Spleen (tissue), 11 donors: ENCODE results near the gene DBNDD1. TPM values are rescaled to one million over a fixed set of nuclear protein-coding genes. Genes with fewer than 3 reads are reported as not detected.
A peak's percentile ranks its signal among the peaks of the same experiment; 100 is the strongest.

Experiments used
- DNase-seq: peaks from one replicate; pipeline ENCODE4 v3.0.0-alpha.2; 2020
- H3K27ac ChIP-seq, 8 donors: fragments of 200-600 bp; sonication (generic) in 7 of 8; 1 replicate in 4 of 8; 2 replicates in 4 of 8; pipeline versions ENCODE4 v1.5.0 to v1.8.0; 2016 to 2021; ENCODE audit warnings: inconsistent platforms in 4 of 8, mild to moderate bottlenecking in 4 of 8, moderate library complexity in 1 of 8
- H3K27me3 ChIP-seq, 7 donors: fragments of 200-600 bp; sonication (generic) in 6 of 7; replicated peaks in 1 of 7; 1 replicate in 4 of 7; 2 replicates in 3 of 7; pipeline versions ENCODE4 v1.5.0 to v1.8.0; 2016 to 2021; ENCODE audit warnings: inconsistent platforms in 3 of 7, mild to moderate bottlenecking in 1 of 7
- H3K36me3 ChIP-seq, 6 donors: fragments of 200-600 bp; sonication (generic) in 5 of 6; 1 replicate in 4 of 6; 2 replicates in 2 of 6; pipeline versions ENCODE4 v1.5.0 to v1.8.0; 2016 to 2021; ENCODE audit warnings: inconsistent platforms in 2 of 6
- H3K4me1 ChIP-seq, 6 donors: fragments of 200-600 bp; sonication (generic) in 5 of 6; 1 replicate in 3 of 6; 2 replicates in 3 of 6; pipeline versions ENCODE4 v1.5.0 to v1.8.0; 2016 to 2021; ENCODE audit warnings: inconsistent platforms in 3 of 6
- H3K4me3 ChIP-seq, 8 donors: fragments of 200-600 bp; sonication (generic) in 7 of 8; 1 replicate in 4 of 8; 2 replicates in 4 of 8; pipeline versions ENCODE4 v1.5.0 to v1.8.0; 2016 to 2021; ENCODE audit warnings: inconsistent platforms in 4 of 8, mild to moderate bottlenecking in 4 of 8, moderate library complexity in 2 of 8
- H3K9me3 ChIP-seq, 8 donors: fragments of 200-600 bp; sonication (generic) in 7 of 8; 1 replicate in 4 of 8; 2 replicates in 4 of 8; pipeline versions ENCODE4 v1.5.0 to v1.8.0; 2016 to 2021; ENCODE audit warnings: inconsistent platforms in 4 of 8
- POLR2A ChIP-seq, 3 donors: fragments of 450-650 bp; IDR thresholded peaks; one replicate each; pipeline ENCODE4 v1.5.1; 2017; ENCODE audit warnings: antibody characterized with exemption in 3 of 3, mild to moderate bottlenecking in 1 of 3
- POLR2AphosphoS5 ChIP-seq, 3 donors: sonication (generic); formaldehyde crosslinking; IDR thresholded peaks; one replicate each; pipeline ENCODE4 v1.5.1; 2017; ENCODE audit warnings: antibody characterized with exemption in 3 of 3
- WGBS, 5 donors: extraction: QIAGEN DNeasy Blood & Tissue Kit in 3 of 5; methylation state at CpG; one replicate each; pipeline versions ENCODE4 v1.1.5 to v1.1.7; 2013 to 2018; 5-methylcytosine and 5-hydroxymethylcytosine counted together
- intact Hi-C: fragments of 100-400 bp; cut with DNase I; formaldehyde crosslinking; loops from one replicate; pipeline ENCODE4 v1.15.0; 2023; ENCODE audit warnings: low total_unique reads
- polyA plus RNA-seq, 3 donors: library from polyadenylated mRNA; stranded (reverse); fragments of 200-250 nt; gene quantifications; one replicate each; pipeline ENCODE4 v1.2.1, GENCODE V29; 2013
- total RNA-seq, 7 donors: library from RNA; depleted of rRNA in 3 of 7; stranded (reverse); fragments of >200 nt in 3 of 7; fragmentation: NEBNext Ultra II Directional in 4 of 7; extraction: Animal tissue kit (Norgen Biotek cat#: 25700) in 4 of 7; gene quantifications; one replicate each; pipeline versions ENCODE4 v1.1.0 to v1.2.1, GENCODE V29; 2016 to 2021
- TF ChIP-seq, protein P1 (sequence below), 11 experiments: fragments of 200-600 bp in 7 of 11; fragments of 450-650 bp in 4 of 11; sonication (generic) in 4 of 11; IDR thresholded peaks in 8 of 11; conservative IDR thresholded peaks in 3 of 11; 1 replicate in 7 of 11; 2 replicates in 4 of 11; pipeline versions ENCODE4 v1.4.0 to v1.8.0; 2016 to 2021; ENCODE audit warnings: antibody characterized with exemption in 11 of 11, inconsistent platforms in 4 of 11, mild to moderate bottlenecking in 1 of 11
- donor health status: healthy with polysubstance abuse.
- donor health status: DM: no; HTN: no; CAD: no; lungs with moderate emphysema.
- donor health status: DM: no; HTN: no; CAD: no.
- donor health status: Bipolar disorder and iron deficiency.
- donor health status: healthy.
- donor health status: DM: no; HTN: no; CAD: no.
- donor health status: DM: yes; HTN: yes; CAD: no.

DBNDD1 gene
- total and polyA plus RNA-seq, 10 donors = 0.66 to 3.7 (median 1.7) TPM

DNA sequence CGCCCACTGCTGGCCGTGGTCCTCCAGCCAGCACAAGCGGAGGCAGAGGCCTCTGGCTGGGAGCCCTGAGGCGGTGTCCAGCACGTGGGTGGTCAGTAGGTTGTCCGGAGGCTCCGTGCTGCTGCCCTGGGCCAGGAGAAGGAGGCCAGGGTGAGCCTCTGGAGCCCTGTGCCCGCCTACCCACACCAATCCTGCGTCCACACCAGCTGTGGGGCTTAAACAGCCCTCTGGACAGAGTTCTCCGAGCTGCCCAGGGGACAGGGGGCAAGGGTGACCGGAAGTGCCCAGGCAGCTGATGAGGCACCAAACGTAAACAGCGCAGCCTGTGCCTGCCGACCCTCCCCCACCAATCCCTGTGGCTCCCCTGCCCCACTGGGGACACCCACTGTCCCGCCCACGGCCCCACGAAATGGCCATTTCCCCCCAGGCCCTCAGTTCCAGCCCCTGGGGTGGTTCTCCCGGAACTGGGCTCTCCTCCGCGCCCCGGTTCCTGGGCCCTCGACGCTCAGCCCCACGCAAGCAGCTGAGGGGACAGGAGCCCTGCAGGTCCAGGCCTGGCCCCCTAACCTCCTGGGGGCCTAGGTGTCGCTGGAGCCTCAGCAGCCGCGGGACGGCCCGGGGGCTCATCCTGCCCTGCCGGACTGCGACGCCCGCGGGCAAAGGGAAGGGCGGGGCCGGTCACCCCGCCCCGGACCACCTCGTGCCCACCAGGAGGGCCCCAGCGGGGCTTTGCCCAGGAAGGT, 27.9 kb upstream of the DBNDD1 start:
- peaks cover 8 to 15% (median 11%) of the 10 kb centered on the region in 6 donors for H3K4me1 ChIP-seq
- intact Hi-C loops = no loop called here
- peaks cover 0 to 22% (median 7%) of the 10 kb centered on the region in 6 donors for H3K36me3 ChIP-seq
- H3K4me3 ChIP-seq = peak overlapping the region in 5 of 8 donors; percentile 22 to 61 (median 32)
- 3 to 7% (median 6%) methylated on average over 26 to 40 of the region's 40 CpGs for WGBS, 5 donors
- peak in 2 of 3 donors; percentile 33 to 40 for TF ChIP-seq POLR2AphosphoS5 (IDR thresholded peaks at IDR 0.05)
- TF ChIP-seq, protein P1, sequence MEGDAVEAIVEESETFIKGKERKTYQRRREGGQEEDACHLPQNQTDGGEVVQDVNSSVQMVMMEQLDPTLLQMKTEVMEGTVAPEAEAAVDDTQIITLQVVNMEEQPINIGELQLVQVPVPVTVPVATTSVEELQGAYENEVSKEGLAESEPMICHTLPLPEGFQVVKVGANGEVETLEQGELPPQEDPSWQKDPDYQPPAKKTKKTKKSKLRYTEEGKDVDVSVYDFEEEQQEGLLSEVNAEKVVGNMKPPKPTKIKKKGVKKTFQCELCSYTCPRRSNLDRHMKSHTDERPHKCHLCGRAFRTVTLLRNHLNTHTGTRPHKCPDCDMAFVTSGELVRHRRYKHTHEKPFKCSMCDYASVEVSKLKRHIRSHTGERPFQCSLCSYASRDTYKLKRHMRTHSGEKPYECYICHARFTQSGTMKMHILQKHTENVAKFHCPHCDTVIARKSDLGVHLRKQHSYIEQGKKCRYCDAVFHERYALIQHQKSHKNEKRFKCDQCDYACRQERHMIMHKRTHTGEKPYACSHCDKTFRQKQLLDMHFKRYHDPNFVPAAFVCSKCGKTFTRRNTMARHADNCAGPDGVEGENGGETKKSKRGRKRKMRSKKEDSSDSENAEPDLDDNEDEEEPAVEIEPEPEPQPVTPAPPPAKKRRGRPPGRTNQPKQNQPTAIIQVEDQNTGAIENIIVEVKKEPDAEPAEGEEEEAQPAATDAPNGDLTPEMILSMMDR (IDR thresholded peaks at IDR 0.05 in 8 of 11, conservative IDR thresholded peaks at IDR 0.05 in 3 of 11) = no peak
- peak overlapping the region in 1 of 8 donors; percentile 17 for H3K27ac ChIP-seq
- peaks cover 4 to 42% (median 17%) of the 10 kb centered on the region in 7 donors for H3K27me3 ChIP-seq
- no peak for DNase-seq
- H3K9me3 ChIP-seq = no peaks in the 10 kb centered on the region

DNA sequence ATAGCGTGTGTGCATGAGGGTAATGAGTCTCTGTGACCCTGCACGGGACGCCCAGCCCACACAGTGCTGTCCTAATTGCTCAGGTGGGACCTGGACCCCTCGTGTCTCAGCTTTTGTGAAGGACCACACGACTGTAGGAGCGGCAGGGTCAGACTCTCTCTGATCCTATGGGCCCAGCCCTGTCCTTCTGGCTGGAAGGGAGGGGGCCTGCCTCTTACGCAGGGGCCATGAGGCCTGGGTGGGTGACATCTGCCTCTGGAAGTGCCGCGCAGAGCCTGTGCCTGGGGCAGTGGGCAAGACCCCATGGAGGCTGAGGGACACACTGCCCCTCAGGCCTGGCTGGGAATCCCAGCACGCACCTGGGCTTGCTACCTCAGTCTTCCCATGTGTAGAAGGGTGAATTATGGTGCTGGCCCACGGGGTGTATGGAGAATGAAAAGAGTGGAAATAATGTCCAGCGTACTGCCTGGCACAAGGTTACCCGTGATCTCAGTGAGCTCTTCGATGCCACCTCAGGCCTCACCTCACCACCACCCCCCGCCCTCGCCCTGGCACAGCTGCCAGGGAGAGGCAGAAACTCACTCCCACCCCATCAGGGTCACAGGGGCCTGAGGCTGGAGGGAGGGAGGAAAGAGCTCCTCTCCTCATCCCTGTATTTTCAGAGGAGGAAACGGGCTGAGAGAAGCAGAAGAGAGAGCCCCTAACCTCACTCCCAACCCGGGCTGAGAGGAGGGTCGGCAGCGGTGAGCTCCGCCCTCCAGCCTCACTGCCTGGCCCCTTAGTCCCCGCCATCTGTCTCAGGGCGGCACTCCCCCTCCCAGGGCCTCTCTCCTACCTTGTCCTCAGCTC, 27.1 kb upstream of the DBNDD1 start:
- Histone ChIP-seq H3K36me3 (peaks cover 0 to 23% (median 7%) of the 10 kb centered on the region in 6 donors), H3K9me3 (no peaks in the 10 kb centered on the region), H3K4me1 (peaks cover 8 to 15% (median 11%) of the 10 kb centered on the region in 6 donors), H3K4me3 (peak overlapping the region in 2 of 8 donors; percentile 42 to 61), H3K27me3 (peaks cover 4 to 42% (median 17%) of the 10 kb centered on the region in 7 donors), H3K27ac (peak overlapping the region in 1 of 8 donors; percentile 17)
- DNase-seq = no peak
- WGBS, 5 donors = 35 to 62% (median 49%) methylated on average over 11 to 23 of the region's 23 CpGs
- peak in 1 of 3 donors; percentile 27 for TF ChIP-seq POLR2AphosphoS5 (IDR thresholded peaks at IDR 0.05)
- TF ChIP-seq POLR2A (IDR thresholded peaks at IDR 0.05) = no peak
- TF ChIP-seq, protein P1 (IDR thresholded peaks at IDR 0.05 in 8 of 11, conservative IDR thresholded peaks at IDR 0.05 in 3 of 11) = no peak
- intact Hi-C loops = no loop called here

DNA sequence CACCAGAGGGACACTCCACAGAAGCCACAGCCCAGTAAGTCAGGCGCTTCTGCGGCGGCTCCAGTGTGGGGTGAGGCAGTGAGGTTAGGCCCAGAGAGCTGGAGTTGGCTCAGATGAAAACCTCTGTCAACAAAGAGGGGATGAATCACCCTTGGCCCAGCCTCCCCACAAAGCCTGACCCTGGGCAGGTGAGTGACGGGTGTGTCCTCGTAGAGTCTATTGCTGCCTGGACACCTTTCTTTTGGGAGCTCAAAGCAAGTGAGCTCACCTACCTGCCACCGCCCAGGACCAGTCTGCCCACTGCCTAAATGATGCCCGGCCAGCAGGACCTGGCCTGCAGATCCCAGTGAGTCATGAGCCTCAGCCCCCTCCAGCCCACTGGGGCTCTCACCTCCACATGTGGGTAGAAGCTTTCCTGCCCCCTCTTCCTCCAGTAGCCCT, 24.9 kb upstream of the DBNDD1 start:
- H3K4me1 ChIP-seq = peaks cover 8 to 15% (median 11%) of the 10 kb centered on the region in 6 donors
- peaks cover 0 to 44% (median 24%) of the 10 kb centered on the region in 6 donors for H3K36me3 ChIP-seq
- TF ChIP-seq, protein P1 (IDR thresholded peaks at IDR 0.05 in 8 of 11, conservative IDR thresholded peaks at IDR 0.05 in 3 of 11) = no peak
- TF ChIP-seq POLR2AphosphoS5 (IDR thresholded peaks at IDR 0.05) = peak in 2 of 3 donors; percentile 7 to 13
- peaks cover 4 to 42% (median 17%) of the 10 kb centered on the region in 7 donors for H3K27me3 ChIP-seq
- H3K9me3 ChIP-seq = no peaks in the 10 kb centered on the region
- no peak overlapping the region for H3K4me3 ChIP-seq
- WGBS, 5 donors = 78 to 94% (median 90%) methylated on average over 5 to 7 of the region's 7 CpGs
- intact Hi-C loops = no loop called here
- DNase-seq = no peak
- H3K27ac ChIP-seq = no peak overlapping the region
